ENCODE data around the gene LTO1.

LTO1 gene

GRCh38 chr11:69674886-69675714 is at the start of gene LTO1:
Gene LTO1 (minus strand): TSS chr11:69675353. CDS start chr11:69675239, 114 bp downstream.
- DNase-seq (ENCODE audit: low read depth) = peak; percentile 96

GRCh38 chr11:69721745-69722144 is 46.6 kb upstream of the LTO1 start:
- H3K4me3 ChIP-seq (replicated peaks; ENCODE audit: low read depth, low read length) = no peak overlapping the region
- no peak for DNase-seq (ENCODE audit: low read depth)
- peak; percentile 3 for TF ChIP-seq CTCF (IDR thresholded peaks at IDR 0.05; ENCODE audit: low read length, missing control alignments)

More at GRCh38 chr11:69674886-69675714, at the start of gene LTO1:
- no peak for TF ChIP-seq CTCF (IDR thresholded peaks at IDR 0.05; ENCODE audit: low read length, missing control alignments)
- H3K4me3 ChIP-seq (replicated peaks; ENCODE audit: low read depth, low read length) = peak within 1 kb of the TSS; percentile 96

- H3K4me3 ChIP-seq (replicated peaks; ENCODE audit: low read depth, low read length) = no peak overlapping the region
- no peak for TF ChIP-seq CTCF (IDR thresholded peaks at IDR 0.05; ENCODE audit: low read length, missing control alignments)
- no peak for DNase-seq (ENCODE audit: low read depth)
Observed at GRCh38 chr11:69721106-69721505, 46.0 kb upstream of the LTO1 start.

GRCh38 chr11:69718912-69719311 is 43.8 kb upstream of the LTO1 start:
- no peak for DNase-seq (ENCODE audit: low read depth)
- no peak overlapping the region for H3K4me3 ChIP-seq (replicated peaks; ENCODE audit: low read depth, low read length)
- TF ChIP-seq CTCF (IDR thresholded peaks at IDR 0.05; ENCODE audit: low read length, missing control alignments) = no peak

- TF ChIP-seq CTCF (IDR thresholded peaks at IDR 0.05; ENCODE audit: low read length, missing control alignments) = peak; percentile 47
- DNase-seq (ENCODE audit: low read depth) = peak; percentile 22
- H3K4me3 ChIP-seq (replicated peaks; ENCODE audit: low read depth, low read length) = no peak overlapping the region
Observed at GRCh38 chr11:69718147-69718546, 43.0 kb upstream of the LTO1 start.

GRCh38 chr11:69716891-69717747 is 42.0 kb upstream of the LTO1 start:
- TF ChIP-seq CTCF (IDR thresholded peaks at IDR 0.05; ENCODE audit: low read length, missing control alignments) = no peak

More at GRCh38 chr11:69716891-69717747, 42.0 kb upstream of the LTO1 start:
- no peak overlapping the region for H3K4me3 ChIP-seq (replicated peaks; ENCODE audit: low read depth, low read length)
- no peak for DNase-seq (ENCODE audit: low read depth)
